Stimulated activated CD4-positive, alpha-beta T cell treated with anti-CD3 and anti-CD28 coated beads, Interleukin-2, amount 100 ng/mL, for 24 hours (primary cell): ENCODE results near the gene TAS1R3.

Experiments
- DNase-seq, 2 donors: peaks; one replicate each; pipeline ENCODE4 v3.0.0-alpha.2; 2020

Gene TAS1R3

GRCh38 chr1:1324524-1325287 lies 6.4 kb upstream of the TAS1R3 start, which contains the start of the genes CPTP and INTS11:
Gene CPTP, plus strand, starts transcription at chr1:1324802. Its CDS starts 2,109 bp downstream, at chr1:1326911.
Gene INTS11, minus strand, starts transcription at chr1:1324660. Its CDS starts 52 bp downstream, at chr1:1324608.
- peak; percentile 96 to 97 for DNase-seq

GRCh38 chr1:1325288-1326074 lies 5.6 kb upstream of the TAS1R3 start:
- no peak for DNase-seq

GRCh38 chr1:1326075-1326605 lies 4.9 kb upstream of the TAS1R3 start:
- DNase-seq: no peak

GRCh38 chr1:1327291-1327690 lies 3.8 kb upstream of the TAS1R3 start:
- DNase-seq: no peak

DNA sequence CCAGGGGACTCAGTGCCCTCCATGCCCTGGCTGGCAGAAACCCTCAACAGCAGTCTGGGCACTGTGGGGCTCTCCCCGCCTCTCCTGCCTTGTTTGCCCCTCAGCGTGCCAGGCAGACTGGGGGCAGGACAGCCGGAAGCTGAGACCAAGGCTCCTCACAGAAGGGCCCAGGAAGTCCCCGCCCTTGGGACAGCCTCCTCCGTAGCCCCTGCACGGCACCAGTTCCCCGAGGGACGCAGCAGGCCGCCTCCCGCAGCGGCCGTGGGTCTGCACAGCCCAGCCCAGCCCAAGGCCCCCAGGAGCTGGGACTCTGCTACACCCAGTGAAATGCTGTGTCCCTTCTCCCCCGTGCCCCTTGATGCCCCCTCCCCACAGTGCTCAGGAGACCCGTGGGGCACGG lies 2.8 kb upstream of the TAS1R3 start:
- no peak for DNase-seq

GRCh38 chr1:1329304-1330210 lies 1.5 kb upstream of the TAS1R3 start:
- no peak for DNase-seq

DNA sequence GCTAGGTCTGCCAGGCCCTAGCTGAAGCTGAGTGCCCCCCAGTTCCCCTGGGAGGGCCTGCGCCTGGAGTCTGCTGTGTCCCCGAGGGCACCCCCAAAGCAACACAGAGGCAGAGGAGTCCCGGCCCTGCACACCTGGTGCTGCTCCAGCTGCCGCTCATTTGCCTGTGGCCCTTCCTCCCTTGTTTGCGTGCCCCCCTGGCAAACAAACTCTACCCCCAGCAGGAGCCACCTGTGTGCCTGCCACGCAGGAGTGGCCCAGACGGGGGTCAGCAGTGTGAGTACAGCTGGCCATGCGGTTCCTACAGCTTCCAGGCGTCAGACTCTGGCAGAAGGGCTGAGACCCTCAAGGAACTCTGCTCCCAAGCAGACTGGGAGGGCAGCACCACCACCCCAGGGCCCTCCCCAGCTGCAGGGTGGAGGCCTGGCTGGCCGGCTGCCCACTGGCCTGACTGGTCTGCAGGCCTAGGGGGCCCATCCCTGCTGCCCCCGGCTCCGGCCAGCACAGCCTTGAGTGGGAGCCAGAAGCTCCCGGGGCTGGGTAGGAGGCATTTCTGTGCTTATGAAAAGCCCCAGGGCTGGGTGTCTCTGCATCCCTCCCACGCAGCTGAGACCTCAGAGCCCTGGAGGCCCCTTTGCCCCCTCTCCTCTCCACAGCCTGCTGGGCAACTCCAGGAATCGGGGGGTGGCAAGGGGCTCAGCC lies 563 bp upstream of the TAS1R3 start:
- DNase-seq: no peak

- no peak for DNase-seq
These were observed 1.1 kb downstream of the TAS1R3 start for GRCh38 chr1:1332031-1332755.

DNA sequence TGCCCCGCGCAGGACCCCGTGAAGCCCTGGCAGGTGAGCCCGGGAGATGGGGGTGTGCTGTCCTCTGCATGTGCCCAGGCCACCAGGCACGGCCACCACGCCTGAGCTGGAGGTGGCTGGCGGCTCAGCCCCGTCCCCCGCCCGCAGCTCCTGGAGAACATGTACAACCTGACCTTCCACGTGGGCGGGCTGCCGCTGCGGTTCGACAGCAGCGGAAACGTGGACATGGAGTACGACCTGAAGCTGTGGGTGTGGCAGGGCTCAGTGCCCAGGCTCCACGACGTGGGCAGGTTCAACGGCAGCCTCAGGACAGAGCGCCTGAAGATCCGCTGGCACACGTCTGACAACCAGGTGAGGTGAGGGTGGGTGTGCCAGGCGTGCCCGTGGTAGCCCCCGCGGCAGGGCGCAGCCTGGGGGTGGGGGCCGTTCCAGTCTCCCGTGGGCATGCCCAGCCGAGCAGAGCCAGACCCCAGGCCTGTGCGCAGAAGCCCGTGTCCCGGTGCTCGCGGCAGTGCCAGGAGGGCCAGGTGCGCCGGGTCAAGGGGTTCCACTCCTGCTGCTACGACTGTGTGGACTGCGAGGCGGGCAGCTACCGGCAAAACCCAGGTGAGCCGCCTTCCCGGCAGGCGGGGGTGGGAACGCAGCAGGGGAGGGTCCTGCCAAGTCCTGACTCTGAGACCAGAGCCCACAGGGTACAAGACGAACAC lies 1.8 kb downstream of the TAS1R3 start:
- no peak for DNase-seq

- no peak for DNase-seq
These were observed 2.6 kb downstream of the TAS1R3 start for GRCh38 chr1:1333551-1334241.

GRCh38 chr1:1334835-1335234 lies 3.8 kb downstream of the TAS1R3 start:
- DNase-seq: no peak

- no peak for DNase-seq
These were observed 4.2 kb downstream of the TAS1R3 start for GRCh38 chr1:1335283-1335682.

GRCh38 chr1:1335792-1336248 lies 4.7 kb downstream of the TAS1R3 start:
- DNase-seq: no peak

DNA sequence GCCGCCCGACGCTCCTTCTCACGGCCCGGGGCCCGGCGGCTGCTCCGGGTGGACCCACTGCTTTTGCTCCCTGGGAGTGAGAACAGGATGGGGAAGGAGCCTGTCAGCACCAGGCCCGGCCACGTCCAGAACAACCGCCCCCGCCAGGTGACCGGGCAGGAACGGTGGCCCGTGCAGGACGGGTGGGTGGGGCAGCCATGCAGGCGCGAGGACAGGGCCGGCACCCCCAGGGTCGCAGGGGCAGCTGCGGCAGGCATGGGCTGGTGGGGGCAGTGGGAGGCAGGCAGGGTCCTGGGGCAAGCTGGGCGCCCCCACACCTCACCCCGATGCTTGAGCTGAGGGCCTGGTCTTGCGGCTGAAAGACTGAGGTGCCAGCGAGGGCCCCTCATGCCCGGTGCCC lies 5.4 kb downstream of the TAS1R3 start:
- DNase-seq: no peak

DNA sequence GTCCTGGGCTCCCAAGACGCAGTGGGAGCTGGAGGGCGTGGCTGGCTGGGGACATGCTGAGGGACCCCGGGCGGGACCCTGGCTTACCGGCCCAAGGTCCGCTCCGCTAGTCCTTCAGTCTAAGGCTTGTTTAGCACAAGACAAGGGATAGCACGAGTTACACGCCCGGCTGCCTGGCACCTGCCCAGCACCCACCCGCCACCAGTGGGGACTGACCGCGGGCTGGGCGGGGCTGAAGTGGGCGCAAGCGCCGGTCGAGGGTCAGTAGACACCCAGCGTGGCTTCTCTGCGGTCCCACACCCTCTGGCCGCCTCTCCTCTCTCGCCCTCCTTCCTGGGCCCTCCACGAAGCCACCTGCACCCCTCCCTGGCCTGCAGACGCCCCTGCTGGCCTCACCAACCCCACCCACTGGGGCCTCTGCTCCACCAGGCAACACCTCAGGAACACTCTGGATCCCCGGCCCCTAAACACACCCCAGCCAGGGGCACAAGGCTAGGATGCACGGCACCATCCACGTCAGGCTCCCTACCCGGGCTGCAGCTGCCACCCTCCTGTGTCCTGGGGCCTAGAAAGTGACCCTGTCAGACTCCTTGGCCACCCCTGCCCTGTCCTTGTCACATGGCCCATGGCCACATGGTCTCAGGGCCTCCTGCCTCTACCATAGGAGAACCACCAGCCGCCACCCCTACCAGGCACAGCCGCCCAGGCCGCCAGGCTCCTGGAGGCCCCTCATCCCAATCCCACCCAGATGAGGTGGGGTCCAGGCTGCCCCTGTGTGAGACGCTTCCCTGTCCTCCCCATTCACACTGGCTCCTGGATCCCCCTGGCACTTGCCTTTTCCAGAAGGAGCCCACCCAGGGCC lies 6.1 kb downstream of the TAS1R3 start:
- DNase-seq: no peak

DNA sequence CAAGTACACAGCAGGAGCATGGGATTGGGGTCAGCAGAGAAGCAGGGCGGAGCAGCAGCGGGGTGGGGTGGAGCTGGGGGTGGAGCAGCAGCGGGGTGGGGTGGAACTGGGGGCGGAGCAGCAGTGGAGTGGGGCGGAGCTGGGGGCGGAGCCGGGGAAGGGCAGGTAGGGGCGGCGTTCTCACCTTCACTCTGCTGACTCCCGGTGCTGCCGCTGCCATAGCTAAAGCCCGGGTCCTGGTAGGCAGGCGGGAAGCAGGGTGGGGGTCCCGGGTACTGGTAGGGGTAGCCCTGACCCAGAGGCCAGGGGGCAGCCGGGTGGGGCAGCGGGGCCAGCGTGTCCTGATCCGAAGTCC lies 6.7 kb downstream of the TAS1R3 start:
- peak; percentile 50 to 58 for DNase-seq

GRCh38 chr1:1338278-1338677 lies 7.2 kb downstream of the TAS1R3 start:
- no peak for DNase-seq

DNA sequence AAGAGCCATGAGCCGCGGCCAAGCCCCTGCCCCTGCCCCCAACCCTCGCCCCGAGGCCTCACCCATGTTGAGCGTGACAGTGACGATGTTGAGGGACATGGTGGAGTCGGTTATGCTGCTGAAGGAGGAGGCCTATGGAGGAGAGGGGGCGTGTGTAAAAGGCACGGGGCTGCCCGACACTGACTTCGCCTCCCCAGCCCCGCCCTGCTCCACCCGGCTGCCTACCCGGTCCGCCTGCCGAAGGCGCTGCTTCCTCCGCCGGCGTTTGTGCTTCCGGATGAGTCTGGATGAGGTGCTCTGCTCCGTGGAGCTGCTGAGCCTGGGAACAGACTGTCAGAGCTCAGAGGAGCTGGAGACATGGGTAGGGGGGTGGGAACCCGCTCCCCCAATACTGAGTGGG lies 9.1 kb downstream of the TAS1R3 start:
- no peak for DNase-seq
